Hematopoietic multipotent progenitor cell treated with erythropoietin and hydrocortisone succinate and interleukin-3 and kit ligand, for 15 days (in vitro differentiated cells): ENCODE results near the gene HOXD10.

Source experiments
- DNase-seq: peaks from one replicate; pipeline ENCODE4 v3.0.0-alpha.2; 2015; ENCODE audit warnings: low spot score

Gene HOXD10

DNA sequence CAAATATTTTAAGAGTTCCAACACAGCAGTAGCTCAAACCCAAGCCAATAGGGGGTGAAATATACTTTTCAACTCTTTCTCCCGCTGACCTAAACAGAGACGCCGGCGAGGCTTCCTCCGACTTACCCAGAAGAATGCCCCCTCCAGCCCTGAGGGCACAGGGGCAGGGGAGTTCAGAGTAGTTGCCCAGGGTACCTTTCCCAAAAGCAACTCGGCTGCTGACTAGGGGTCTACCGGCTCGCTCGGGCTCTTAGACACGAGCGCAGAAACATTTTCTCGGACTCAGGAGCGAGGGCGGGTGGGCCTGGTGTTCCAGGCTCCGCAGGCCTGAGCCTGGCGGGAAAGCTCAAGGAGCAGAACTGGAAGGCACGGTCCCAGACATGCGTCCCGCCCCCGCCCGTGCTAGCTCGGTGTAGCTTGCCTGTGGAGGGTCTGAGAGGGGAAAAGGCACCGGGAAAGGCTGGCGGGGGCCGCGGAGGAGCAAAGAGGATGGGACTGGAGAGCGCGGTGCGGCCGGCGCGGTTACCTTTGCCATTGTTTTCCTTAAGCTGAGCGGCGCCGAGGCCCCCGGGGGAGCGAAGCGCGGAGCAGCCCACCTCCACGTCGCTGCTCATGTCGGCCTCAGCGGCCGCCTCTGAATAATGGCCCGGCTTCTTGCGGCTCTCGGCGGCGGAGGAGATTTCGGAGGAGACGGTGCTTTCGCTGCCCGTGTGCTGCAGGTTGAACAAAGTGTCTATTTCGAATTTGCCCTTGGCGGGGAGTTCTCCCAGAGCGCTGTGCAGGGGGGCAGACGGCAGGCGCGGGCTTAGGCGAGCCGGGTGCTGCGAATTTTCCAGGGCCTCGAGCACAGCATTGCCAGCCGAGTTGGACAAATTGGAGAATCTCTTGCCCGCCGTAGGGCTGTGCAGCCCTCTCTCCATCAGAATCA lies 33.5 kb upstream of the HOXD10 start:
- no peak for DNase-seq

GRCh38 chr2:176083796-176084261 lies 32.7 kb upstream of the HOXD10 start, which contains the start of gene EVX2:
EVX2 (minus strand) TSS chr2:176083962; CDS start chr2:176083776, 186 bp downstream.
- no peak for DNase-seq

DNA sequence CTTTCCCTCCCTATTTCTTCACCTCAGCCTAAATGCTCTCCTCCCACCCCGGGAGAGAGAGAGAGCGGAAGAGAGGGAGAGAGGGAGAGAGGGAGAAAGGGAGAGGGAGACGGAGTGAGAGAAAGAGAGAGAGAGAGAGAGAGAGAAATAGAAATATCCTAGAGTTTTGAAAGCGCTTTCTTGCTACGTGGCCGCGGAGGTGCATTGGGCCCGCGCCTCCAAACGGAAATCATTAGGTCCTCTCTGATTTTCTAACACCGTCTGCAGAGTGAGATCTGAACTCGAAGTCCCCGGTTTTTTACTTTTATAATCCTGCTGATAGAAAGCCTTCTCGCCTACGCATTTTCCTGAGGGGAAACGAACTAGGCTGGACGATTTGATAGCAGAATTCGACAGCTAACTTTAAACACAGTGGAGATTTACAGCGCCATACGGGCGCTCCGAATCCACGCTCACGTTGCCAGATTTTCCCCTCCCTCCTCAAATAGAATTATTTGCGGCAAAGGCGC lies 31.9 kb upstream of the HOXD10 start:
- DNase-seq: no peak

- no peak for DNase-seq
Observed at GRCh38 chr2:176085120-176085788, 31.3 kb upstream of the HOXD10 start.

DNA sequence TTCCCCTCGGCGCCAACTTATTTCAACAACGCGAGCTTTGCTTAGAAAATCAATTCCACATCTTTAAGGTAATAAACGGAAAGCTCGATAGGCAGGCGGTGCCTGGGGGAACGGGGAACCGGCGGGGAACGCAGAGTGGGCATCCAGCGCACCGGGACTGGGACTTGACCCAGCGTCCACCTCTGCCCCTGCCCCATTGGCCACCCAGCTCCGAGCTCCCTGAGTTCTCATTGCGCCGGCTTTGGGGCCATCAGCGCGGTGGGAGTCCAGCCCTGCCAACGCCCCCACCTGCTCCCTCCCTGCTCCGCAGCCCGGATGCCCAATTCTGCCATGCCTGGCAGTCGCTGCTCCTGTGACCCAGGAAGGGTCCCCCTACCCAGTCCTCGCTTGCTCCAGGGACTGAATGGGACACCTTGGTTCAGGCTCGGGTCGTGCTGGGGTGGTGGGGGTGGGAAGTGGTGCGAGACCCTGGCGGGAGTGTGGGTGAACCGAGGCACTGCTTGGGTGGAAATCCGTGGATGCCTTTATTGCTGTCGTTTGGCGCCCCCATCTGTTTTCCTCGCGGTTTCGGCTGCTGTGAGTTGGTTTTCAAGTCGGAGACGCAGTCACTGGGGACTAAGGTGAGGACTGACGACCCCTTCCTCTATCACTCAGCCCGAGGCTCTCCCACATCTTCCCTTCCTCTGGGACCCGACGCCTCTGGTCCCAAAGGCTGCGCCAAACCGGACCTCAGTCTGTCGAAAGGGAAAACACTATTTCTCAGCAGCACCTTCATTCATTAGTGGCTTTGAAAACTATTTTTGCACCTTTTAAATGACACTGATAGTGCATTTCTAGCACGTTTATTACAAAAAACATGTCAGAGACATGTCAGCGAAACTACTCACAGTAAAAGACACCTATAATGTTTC lies 30.5 kb upstream of the HOXD10 start:
- DNase-seq: peak; percentile 9

- no peak for DNase-seq
Observed at GRCh38 chr2:176087330-176088047, 29.1 kb upstream of the HOXD10 start.

DNA sequence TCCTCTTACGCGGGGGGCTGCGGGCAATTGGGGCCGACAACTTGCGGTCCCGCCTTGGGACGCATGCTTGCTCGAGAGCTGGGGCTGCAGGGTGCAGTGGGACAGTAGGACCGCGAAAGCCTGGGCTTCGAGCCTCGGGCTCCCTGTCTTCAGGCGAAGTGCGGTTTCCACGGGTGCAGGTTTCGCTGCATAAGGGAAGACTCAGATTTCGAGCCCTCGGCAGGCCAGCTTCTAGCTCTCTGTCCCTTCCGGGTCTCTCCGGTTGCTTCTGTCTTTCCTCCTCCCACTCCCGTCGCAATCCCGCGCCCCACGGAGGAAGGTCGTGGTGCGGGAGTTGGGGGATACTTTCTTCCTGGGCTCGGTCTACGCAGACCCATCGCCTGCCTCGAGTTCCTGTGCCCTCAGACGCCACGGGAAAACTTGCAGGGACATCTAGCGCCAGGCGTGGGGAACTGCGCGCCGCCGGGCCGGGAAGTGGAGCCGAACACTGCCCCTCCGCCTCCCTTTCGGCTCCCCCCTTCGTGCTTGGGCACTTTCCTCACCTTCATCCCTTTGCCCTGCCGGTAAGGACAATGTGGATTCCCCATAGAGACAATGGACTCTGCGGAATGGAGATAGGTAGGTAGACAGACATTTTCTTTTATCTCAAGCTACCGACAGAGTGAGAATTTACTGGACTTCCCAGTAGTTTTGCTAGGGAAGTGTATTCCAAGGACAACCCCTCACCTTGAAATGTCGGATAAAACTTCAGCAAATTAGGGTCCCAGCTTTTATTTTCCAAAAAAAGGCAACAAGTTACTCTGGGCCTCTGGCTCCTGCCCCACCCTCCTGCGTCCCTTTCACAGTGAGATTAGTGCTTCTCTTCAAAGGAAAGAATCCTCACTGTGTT lies 28.3 kb upstream of the HOXD10 start:
- DNase-seq: no peak

DNA sequence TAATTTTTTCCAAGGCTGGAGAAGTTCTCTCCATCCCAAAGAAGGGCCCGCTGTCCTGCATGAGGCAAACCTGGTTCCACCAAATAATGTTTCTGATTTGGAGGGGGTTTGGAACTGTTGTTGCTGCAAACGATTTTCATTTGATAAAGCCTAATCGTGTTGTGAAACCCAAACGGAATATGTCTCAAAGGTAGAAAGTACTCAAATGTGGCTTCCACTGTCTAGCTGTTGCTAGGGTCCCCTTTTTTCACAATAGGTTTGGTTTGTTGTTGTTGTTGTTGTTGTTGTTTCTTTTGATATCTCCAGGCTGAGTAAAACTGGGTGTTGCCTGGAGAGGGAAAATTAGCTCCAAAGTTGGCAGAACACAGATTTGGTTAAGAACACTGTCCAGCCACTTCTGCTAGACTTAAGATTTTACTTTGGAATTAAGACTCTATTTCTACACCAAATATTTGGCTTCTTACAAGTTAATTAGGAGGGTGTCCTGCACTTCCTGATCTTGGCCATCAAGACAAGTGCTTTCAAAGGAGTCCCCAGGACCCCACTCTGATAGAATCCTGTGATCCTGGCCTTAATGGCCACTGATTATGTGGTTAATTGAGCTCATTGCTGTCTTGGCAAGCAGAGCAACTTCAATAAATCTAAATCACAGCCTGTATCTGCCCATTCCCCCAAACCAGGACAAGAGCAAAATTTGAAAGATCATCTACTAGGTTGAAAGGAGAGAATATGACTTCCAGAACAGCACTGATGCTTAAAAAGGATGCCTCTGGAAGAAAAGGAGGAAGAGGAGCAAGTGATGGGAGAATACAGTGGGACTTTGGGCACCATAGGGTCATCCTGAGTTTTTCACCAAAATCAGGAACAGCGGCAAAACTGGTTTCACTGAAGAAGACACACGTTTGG lies 27.4 kb upstream of the HOXD10 start:
- DNase-seq: no peak

GRCh38 chr2:176089843-176090395 lies 26.7 kb upstream of the HOXD10 start:
- no peak for DNase-seq

- no peak for DNase-seq
Observed at GRCh38 chr2:176090862-176091261, 25.7 kb upstream of the HOXD10 start.

DNA sequence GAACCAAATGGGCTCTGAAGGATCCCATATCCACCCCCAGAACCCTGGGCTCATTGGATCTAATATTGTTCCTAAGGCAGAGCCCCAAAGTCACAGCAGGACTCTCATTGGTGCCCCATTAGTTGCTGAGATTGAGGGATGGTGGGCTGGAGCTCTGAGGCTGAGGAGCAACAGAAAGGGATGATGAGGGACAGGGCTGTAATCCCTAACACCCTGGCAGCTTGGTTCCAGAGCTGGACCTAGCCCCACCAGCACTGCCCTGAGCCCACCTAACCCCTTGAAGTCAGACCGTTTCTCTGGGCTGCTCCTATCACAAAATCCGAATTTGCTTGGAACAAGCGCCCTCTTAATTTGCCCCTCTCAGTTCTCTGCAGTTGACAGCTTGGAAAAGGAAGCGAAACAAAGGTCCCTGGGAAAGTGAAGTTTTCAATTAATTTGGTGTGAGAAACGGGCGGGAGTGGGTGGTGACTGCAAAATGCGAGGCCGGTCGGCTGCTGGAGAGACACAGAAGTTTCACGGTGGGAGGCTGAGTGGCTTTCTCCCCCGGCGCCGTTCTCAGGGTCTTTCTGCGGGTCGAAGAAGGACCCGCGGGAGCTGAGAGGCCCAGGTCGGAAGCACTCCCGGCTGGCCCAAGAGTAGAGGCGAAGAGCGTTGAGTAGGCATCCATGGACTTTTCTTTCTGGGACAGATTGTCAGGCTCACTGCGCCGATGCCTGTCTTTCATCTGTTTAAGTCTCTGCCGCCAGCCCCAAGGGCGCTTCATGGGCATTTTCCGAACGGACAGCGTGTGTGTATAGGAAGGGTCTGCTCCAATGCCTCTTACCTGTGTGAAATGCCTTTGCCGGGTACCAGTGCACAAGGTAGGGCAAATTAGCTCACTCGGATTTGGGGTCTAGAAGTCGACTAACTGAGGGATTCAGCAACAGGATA lies 25.0 kb upstream of the HOXD10 start:
- no peak for DNase-seq

DNA sequence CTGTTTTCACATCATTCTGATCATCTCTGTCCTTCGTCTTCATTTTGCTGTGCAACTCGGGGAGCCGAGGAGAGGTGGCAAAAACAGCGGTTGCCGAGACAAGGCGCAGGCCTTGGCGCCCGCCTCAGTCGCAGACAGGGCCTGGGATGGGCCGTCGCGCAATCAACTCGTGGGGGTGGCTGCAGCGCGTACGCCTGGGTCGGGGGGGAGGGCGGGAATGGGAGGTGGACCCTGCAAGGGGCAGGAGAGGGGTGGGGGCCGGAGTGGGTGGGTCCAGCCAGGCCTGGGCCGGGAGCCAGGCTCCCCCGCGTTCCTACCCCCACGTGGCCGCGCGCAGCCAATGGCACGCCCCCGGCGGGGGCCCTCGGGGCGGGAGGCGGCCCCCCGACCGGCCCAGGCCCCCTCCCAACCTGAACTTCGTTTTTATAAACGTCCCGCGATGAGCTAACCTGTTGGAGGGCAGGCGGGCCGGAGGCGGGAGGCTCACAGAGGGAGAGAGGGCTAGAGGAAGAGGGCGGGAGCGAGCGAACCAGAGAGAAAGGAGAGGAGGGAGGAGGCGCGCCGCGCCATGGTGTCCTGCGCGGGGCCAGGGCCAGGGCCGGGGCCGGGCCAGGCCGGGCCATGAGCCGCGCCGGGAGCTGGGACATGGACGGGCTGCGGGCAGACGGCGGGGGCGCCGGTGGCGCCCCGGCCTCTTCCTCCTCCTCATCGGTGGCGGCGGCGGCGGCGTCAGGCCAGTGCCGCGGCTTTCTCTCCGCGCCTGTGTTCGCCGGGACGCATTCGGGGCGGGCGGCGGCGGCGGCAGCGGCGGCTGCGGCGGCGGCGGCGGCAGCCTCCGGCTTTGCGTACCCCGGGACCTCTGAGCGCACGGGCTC lies 24.1 kb upstream of the HOXD10 start, which contains the start of gene HOXD13:
Gene HOXD13, plus strand, starts transcription at position 452 of the 875 bp plus-strand sequence. Its CDS starts 170 bp downstream, at position 622.
- no peak for DNase-seq

GRCh38 chr2:176093145-176093897 lies 23.3 kb upstream of the HOXD10 start:
- no peak for DNase-seq

DNA sequence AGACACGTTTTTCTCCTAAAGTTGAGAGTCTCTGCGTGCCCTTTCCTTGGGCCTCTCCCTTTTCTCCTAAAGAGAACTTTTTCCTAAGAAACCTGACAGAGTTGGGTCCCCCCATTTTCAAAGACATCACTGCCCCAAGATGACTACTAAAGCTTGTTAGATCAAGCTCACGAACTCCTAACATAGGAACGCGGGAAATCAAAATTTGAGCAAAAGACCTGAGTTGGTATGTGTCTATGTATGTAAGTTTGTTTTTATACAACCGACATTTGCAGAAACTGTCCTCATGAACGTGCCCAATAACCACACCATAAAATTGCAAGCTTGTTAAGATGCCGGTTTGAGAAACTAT lies 22.7 kb upstream of the HOXD10 start:
- DNase-seq: no peak

GRCh38 chr2:176094349-176094748 lies 22.2 kb upstream of the HOXD10 start:
- DNase-seq: no peak

GRCh38 chr2:176095421-176095820 lies 21.2 kb upstream of the HOXD10 start:
- DNase-seq: no peak
